HG03342 (cell line): ENCODE results near the gene TPPP2.
"Not testable (repeated sequence)": the region's sequence is repeated elsewhere in the genome, so short reads cannot be mapped to it uniquely, and the experiment has no call there.

Experiments
- ATAC-seq: cut with Tn5 transposase; IDR thresholded peaks from one replicate; pipeline ENCODE4 v1.9.1; 2021; ENCODE audit warnings: mild to moderate bottlenecking, moderate library complexity; ENCODE audit not compliant: unreplicated experiment

Gene TPPP2

DNA sequence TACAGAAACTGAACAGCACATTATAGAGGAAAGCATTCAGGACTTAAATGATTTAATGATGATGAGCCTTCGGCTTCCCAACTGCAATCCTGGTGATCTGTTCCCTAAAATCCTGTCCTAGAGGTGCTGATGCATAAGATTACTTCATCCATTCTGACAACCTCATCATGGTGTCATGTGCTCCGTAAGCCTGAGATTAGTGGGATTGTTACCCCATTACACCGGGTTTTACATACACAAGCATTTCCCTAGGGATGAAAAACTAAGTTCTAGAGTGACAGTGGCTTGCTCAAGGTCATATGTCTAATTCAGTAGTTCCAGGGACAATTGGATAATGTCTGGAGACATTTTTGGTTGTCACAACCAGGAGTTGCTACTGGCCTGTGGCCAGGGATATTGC lies 7.1 kb downstream of the TPPP2 start:
- no peak for ATAC-seq

DNA sequence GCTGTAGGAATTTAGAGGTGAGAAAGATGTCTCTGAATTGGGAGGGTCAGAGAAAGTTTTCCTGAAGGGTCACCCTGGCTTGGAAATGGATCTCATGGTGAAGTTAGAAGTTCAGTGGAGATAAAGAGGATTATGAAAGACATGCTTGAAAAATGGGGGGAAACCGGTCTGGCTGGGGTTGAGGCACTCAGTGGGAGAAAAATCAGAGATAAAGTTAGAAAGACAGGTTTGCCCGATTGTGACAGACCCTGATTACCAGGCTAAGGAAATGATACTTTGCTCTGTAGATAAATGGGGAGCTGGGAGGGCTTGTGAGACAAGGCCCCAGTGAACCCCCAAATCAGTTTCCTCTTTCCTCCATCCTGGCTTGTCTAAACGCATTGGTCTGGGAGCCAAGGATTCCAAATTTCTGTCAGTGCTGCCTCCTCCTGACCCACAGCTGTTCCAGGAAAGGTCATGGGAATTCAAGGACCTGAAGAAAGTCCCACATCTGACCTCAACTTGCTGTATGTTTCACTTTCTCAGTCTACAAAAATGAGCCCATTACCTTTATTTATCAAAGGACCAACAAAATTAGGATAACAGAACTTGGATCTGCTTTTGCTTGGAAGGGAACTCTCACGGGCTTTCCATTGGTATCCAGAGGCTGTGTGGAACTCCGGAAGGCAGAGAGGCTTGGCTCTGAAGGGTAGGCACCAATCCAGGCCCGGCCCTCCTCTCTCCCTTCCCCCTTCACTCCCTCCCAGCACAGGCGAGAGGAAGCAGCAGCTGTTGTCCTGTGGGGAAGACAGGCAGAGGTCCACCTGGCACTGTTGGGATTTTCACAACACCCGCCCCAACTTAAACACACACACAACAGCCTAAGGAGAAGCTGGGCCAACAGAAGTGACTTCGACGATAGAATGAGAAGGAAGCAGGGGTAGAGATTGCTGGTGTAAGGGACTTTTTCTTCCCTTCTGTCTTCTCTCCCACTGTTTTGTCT lies 8.7 kb downstream of the TPPP2 start:
- ATAC-seq, result no peak

DNA sequence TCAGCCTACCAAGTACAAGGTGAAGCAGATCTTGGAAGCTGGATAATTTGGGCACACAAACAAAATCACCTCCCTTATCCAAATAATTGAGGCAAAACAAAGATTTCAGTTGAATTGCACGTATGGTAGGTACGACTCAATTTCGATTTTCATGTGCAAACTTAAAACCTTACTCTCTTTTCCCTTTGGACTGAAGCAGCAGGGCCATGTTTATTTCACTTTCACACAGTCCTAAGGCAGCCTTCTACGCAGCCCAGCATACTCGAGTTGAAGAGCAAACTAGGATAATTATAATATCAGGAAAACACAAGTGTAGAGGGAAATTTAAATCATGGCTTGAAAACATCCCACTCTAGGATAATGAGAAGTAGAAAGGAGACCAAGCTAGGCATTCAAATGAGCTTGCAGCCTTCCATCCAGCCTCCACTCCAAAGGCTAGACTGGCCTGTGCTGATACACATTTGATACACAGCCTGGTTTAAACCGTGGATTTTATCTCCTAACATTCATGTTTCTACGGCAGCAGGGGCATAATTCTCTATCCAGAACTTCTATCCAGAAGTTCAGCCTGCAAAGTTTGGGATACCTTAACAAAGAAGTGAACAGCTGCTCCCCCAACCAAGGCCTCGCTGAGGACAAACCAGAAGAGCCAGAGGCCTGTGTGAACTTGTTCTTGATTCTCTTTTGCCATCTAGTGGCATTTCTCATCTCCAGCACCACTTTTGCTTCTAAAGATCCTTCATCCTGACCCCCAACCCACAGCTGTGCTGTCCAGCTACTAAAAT lies 9.8 kb downstream of the TPPP2 start:
- ATAC-seq, result no peak

DNA sequence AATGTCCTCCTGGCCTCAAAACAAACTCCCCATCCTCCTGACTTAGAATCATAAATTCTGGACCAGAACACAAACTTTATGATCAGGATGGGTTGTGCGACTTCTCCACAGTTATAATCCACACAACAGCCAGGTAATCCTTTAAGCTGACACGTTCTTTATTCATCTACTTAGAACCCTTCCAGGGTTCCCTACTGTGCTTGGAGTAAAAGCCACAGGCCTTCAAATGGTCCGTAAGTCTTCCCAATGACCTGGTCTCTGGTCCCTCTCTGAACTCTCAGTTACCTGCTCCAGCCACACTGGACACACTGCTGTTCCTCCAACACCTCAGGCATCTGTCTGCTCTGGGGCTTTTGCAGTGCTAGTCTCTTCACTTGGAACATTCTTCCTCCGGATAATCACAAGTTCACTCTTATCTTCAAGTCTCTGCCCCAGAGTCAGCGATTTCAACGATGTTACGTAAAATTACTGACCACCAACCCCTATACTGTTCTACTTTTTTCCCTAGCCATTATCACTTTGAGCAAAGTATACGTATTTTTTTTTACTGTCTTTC lies 10.4 kb downstream of the TPPP2 start:
- ATAC-seq, result no peak

DNA sequence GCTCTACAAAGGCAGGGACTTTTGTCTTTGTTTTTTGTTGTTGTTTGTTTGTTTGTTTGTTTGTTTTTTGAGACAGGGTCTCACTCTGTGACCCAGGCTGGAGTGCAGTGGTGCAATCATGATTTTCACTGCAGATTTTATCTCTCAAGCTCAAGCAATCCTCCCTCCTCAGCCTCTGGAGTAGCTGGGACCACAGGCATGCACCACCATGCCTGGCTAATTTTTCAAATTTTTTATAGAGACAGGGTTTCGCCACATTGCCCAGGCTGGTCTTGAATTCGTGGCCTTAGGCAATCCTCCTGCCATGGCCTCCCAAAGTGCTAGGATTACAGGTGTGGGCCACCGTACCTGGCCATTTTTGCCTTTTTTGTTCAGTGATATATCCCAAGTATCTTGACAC lies 10.9 kb downstream of the TPPP2 start:
- not testable (repeated sequence) for ATAC-seq

DNA sequence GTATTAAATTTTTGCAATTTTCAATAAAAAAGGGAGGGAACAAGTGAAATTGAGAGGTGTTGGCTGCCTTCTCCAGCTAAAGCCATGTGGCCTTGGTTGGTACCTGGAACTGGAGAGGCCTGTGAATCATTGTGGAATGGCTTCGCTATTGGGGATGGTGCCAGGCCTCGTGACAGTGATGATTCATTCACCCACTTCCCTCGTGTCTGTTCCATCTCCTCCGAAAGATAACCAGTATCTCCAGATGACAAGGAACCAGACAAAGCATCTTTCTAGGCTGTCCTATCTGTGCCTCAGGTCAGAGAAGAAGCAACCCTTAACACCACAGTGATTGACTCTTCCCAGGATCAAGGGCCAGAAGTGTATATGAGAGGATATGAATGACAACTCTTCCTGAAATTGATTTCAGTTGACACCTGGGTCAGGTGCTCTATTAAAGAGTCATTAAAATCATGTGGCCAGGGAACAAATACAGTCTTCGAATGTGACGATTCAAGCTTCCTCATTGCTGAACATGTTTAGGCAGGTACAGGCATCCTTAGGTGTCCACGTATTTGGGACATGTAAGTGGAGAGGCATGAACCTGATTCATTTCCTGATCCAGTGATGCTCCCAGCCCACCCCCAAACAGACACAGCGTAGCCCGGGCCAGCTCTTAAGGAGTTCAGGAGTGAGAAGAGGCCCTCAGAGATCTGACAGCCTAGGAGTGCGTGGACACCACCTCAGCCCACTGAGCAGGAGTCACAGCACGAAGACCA lies 11.8 kb downstream of the TPPP2 start, which contains the start of gene RNASE7:
Gene RNASE7 (plus strand): TSS at position 687 of the 758 bp plus-strand sequence. CDS start 631 bp downstream, outside the sequence.
- ATAC-seq, result no peak

DNA sequence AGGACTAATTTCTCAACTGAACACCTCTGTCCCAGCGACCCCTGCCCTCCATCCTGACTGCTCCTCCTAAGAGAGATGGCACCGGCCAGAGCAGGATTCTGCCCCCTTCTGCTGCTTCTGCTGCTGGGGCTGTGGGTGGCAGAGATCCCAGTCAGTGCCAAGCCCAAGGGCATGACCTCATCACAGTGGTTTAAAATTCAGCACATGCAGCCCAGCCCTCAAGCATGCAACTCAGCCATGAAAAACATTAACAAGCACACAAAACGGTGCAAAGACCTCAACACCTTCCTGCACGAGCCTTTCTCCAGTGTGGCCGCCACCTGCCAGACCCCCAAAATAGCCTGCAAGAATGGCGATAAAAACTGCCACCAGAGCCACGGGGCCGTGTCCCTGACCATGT lies 12.9 kb downstream of the TPPP2 start:
- ATAC-seq, result no peak

DNA sequence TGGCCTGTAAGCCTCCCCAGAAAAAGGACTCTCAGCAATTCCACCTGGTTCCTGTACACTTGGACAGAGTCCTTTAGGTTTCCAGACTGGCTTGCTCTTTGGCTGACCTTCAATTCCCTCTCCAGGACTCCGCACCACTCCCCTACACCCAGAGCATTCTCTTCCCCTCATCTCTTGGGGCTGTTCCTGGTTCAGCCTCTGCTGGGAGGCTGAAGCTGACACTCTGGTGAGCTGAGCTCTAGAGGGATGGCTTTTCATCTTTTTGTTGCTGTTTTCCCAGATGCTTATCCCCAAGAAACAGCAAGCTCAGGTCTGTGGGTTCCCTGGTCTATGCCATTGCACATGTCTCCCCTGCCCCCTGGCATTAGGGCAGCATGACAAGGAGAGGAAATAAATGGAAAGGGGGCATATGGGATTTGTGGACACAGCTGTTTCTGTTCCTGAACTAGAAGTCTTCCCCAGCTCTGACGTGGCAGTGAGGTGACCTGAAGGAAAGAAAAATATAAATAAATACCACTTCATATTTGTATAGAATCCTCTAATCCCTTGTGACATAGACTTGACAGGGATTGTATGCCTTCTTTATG lies 13.5 kb downstream of the TPPP2 start:
- ATAC-seq, result no peak

DNA sequence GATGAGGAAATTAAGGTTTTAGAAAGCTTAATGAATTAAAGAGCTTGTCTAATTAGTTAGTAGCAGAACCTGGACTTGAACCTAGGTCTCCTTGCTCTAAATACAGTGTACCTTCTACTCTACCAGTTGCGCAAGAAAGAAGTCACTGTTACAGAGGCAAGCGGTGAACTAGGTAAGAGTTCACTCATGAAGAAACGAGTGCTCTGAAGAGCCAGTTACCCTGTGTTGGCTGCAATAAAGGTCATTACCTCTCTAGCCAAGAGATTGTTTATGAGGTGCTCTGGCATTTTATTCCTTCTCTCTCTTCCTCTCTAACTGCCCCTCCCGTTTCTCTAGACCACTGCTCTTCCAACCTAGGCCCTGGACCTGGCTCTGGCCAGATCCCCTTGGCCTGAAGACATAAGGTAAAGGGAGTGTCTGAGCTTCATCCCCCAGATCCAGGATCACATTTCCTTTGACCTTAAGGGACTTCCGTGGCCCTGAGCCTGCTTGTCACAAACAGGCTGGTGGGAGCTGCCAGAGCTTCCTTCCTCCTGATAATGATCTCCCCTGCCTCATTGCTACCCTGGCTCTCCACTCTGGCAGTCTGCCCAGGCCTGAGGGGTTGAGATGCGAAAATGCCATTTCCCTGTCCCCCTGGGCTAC lies 14.1 kb downstream of the TPPP2 start:
- no peak for ATAC-seq

DNA sequence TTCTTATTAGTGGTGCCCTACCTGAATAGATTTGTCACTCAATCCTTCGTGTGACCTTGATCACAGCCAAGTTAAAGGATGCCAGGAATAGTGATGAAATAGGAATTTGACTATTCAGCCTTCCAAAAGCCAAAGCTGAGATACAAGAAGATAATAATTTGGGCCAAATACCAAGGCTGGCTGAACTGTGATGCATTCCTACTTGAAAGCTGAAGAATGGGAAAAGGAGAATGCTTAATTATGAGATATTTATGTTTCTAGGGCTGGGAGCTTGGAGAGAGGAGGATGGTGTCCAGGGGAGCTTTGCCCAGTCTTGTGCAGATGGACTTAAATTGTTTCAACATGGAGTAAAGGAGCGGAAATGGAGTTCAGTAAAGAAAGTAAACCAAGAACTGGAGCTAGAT lies 17.4 kb downstream of the TPPP2 start:
- ATAC-seq, result no peak

DNA sequence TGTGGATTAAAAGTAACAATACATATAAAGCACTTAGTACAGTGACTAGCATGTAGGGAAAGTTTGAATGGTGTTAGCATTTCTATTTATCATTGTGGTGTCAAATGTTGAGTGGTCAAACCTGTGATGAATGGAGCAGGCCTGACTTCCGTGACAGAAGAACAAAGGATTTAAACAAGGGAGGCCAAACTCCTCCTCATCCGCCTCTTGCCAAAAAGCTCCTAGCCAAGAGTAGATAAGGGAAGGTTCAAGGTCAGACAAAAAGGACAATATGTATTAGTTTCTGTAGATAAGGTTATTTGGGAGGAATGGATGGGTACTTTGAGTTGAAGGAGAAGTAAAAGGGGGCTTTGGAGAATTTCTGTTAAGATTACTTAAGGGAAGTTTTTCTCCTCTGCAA lies 18.6 kb downstream of the TPPP2 start:
- no peak for ATAC-seq

DNA sequence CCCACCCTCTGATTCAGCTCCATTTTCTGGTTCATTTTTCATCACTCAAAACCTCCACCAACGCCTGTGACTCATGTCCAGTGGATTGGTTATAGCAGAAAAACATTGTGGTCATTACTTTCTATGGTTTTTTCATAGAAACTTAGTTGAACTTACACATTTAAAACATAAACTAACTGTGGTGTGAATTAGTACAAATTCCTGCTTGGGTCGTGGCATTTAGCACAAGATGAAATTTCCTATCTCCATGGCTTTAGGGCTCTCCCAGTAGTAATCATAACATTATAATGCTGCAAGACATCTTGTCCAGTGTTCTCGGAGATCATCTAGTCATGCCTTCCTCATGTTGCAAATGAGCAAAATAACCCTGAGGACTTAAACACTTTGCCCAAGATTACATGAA lies 19.3 kb downstream of the TPPP2 start:
- ATAC-seq, result no peak

DNA sequence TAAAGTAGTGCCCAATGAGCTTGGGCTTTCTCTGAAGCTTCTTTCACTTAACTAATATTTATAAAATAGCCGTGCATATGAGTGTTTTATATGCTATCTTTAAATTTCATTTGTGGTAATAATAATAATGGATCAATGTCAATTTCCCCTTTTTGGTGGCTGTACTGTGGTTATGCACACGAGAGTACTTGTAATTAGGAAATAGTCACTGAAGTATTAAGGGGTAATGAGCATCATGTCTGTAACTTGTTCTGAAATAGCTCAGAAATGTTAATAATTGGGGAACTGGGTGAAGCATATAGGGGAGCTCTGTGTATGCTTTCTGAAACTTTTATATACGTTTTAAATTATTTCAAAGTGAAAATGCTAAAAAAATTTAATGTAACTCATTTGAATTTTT lies 20.6 kb downstream of the TPPP2 start:
- ATAC-seq, result no peak

DNA sequence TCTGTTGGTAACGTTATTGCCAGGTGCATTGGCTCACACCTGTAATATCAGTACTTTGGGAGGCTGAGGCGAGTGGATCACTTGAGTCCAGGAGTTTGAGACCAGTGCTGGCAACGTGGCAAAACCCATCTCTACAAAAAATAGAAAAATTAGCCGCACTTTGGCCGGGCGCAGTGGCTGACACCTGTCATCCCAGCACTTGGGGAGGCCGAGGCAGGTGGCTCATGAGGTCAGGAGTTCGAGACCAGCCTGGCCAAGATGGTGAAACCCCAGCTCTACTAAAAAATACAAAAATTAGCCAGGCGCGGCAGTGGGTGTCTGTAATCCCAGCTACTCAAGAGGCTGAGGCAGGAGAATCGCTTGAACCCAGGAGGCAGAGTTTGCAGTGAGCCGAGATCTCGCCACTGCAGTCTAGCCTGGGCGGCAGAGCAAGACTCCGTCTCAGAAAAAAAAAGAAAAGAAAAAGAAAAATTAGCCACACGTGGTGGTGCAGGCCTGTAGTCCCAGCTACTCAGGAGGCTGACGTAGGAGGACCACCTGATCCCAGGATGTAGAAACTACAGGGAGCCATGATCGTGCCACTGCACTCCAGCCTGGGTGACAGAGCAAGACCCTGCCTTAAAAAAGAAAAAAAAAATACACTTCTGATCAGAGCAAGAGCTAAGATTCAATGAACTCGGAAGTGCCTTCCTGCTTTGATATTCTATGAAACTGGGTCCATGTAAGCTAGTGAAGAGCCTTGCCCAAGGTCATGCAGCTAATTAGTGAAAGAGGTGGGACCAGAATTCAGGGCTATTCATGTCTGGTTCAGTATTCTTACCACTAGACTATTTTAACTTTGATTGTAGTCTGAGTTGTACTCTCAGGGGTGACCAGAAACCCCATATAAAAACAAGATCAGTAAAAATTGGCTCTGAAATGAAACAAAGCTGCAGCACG lies 23.4 kb downstream of the TPPP2 start:
- no peak for ATAC-seq

DNA sequence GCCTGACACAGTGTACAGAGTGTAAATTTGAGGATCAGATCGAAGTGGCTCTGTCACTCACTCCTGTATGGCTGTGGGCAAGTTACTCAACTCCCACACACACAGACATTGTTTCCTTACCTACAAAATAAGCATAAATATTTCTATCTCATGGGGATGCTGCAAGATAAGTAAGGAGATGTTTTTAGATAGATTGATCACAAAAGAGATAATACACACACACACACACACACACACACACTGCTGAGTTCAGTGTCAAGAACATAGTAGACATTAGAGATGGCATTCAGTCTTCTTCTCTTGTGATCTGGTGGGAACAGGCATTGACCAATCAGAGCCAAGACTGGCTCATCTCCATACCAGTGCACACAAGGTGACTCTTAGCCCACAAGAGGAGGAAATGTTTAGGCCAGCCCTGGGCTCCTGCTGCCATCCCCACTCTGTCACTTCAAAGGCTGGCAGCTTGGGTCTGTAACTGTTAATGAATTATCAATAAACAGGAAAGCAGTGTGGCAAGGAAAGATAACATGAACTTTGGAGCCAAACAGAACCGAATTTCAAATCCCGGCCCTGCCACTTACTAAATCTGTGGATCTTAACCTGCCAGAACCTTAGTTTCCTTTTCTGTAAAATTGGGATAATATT lies 24.2 kb downstream of the TPPP2 start:
- no peak for ATAC-seq

DNA sequence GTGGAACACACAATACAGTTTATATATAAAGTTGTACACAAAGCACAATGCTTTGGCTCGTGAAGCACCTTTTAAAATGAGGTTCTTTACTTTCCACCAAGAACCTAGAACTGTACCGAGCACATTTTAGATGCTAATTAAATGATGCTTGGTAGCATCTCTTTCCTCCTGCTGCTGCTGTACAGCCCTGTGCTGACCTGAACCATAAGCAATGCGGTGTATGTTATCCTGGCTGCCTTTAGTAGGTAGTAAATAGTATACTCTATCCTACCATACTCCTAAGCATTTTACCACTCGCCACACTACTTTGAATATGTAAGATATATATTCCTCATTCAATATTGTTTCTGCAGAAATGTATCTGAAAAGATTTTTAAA lies 24.7 kb downstream of the TPPP2 start:
- ATAC-seq, result no peak

DNA sequence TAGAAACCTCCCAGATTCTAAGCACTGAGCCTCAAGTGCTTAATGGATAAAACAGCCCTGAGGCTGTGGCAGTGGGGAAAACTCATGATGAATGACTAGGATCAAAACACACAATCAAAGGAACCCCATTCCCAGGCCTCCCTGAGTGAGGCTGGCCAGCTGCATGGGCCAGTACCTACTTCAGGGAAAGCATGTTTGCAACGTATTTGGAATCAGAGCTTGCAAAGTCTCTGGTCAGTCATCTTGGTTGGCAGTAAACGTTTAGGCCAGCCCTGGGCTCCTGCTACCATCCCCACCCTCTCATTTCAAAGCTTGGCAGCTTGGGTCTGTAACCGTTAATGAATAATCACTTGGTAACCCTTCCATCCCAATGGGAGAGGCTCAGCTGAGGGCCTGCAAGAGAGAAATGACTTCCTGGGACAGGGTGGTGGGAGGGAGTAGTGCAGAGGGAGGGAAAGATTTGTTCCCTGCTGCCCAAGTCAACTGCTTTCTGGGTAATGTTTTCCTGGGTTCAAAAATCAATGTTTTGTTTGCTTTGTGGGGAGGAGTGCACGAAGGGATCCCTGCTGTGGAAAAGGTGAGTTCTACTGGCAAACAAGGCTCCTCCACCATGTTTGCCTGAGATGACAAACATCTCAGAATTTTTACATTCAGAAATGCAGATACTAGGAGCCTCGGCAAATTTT lies 25.6 kb downstream of the TPPP2 start:
- no peak for ATAC-seq
